ENCODE measurements around the gene ASPHD2. TPM values are rescaled to one million over a fixed set of nuclear protein-coding genes. Genes with fewer than 3 reads are reported as not detected.

The ASPHD2 gene, protein sequence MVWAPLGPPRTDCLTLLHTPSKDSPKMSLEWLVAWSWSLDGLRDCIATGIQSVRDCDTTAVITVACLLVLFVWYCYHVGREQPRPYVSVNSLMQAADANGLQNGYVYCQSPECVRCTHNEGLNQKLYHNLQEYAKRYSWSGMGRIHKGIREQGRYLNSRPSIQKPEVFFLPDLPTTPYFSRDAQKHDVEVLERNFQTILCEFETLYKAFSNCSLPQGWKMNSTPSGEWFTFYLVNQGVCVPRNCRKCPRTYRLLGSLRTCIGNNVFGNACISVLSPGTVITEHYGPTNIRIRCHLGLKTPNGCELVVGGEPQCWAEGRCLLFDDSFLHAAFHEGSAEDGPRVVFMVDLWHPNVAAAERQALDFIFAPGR
- total RNA-seq, result 1 to 10 TPM in 1 of 3 donors, under 1 TPM in 2; 0.59 to 1.3 (median 0.64) TPM

GRCh38 chr22:26428515-26429457 lies at the start of gene ASPHD2:
TSS of gene ASPHD2 (plus strand) at chr22:26429260. CDS start at chr22:26433616, 4,356 bp downstream.
- no peaks in the 10 kb centered on the region for H3K4me1 ChIP-seq
- H3K27me3 ChIP-seq, result no peaks in the 10 kb centered on the region
- peaks cover 0 to under 1% of the 10 kb centered on the region in 2 donors for H3K9me3 ChIP-seq
- TF ChIP-seq POLR2A (IDR thresholded peaks at IDR 0.05), result no peak
- no peak for TF ChIP-seq POLR2AphosphoS5 (IDR thresholded peaks at IDR 0.05)
- no peak for TF ChIP-seq CTCF (IDR thresholded peaks at IDR 0.05)
- intact Hi-C loops (cut with DNase I; ENCODE audit: low total_unique reads), result no loop called here
- H3K4me3 ChIP-seq, result peak within 1 kb of the TSS; percentile 48 to 84 (median 58)
- H3K27ac ChIP-seq, result peak within 1 kb of the TSS; percentile 40 to 57
- H3K36me3 ChIP-seq, result no peaks in the 10 kb centered on the region
- peak in 1 of 2 donors; percentile 26 for DNase-seq (ENCODE audit: low spot score in 2 of 2)

DNA sequence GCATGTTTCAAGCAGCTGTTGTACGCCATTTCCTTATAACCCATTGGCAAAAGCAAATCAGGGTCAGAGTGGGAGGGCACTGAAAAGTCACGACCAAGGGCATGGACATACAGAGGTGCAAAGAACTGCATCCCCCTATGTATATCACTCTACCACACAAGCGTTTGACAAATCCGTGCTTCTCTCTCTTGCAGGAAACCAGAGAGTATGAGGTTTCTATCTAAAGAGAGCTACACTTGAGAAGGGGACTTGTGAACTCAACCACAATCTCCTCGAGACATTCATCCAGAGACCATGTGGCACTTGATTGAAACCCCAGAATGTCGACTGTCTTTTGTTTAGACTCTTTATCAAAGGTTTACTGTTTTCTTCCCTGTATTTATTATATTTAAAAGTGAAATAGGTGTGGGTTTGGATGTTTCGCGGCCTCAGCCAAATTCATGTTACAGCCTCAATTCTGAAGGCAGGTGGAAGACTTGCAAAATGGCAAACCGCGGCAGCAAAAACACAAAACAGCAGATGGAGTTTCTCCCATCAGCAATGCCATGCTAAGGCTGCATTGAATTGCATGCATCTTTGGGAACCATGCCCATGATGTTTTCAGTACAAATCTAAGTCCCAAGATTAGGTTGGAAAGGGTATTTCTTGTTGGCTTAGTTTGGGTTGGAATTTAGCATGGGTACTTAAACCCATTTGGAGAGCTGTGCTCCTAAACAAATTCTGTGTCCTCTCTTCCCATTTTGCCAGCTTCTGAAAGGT lies 48.8 kb upstream of the ASPHD2 start:
- Histone ChIP-seq H3K9me3 (no peaks in the 10 kb centered on the region), H3K27ac (no peak overlapping the region), H3K4me3 (no peak overlapping the region), H3K36me3 (no peaks in the 10 kb centered on the region), H3K4me1 (no peaks in the 10 kb centered on the region), H3K27me3 (peaks cover under 1 to 19% of the 10 kb centered on the region in 2 donors)
- intact Hi-C loops (cut with DNase I; ENCODE audit: low total_unique reads), result no loop called here
- no peak for DNase-seq (ENCODE audit: low spot score in 2 of 2)
- TF ChIP-seq POLR2A (IDR thresholded peaks at IDR 0.05), result no peak
- no peak for TF ChIP-seq CTCF (IDR thresholded peaks at IDR 0.05)
- TF ChIP-seq POLR2AphosphoS5 (IDR thresholded peaks at IDR 0.05), result no peak

- H3K27me3 ChIP-seq, result peaks cover 0 to 17% of the 10 kb centered on the region in 2 donors
Measured at GRCh38 chr22:26382782-26383181, 46.3 kb upstream of the ASPHD2 start.

GRCh38 chr22:26383968-26384556 lies 45.0 kb upstream of the ASPHD2 start:
- Histone ChIP-seq H3K27me3 (peaks cover 0 to 22% of the 10 kb centered on the region in 2 donors), H3K4me3 (no peak overlapping the region), H3K9me3 (no peaks in the 10 kb centered on the region), H3K27ac (no peak overlapping the region), H3K36me3 (no peaks in the 10 kb centered on the region), H3K4me1 (no peaks in the 10 kb centered on the region)
- TF ChIP-seq CTCF (IDR thresholded peaks at IDR 0.05) (no peak), POLR2A (IDR thresholded peaks at IDR 0.05) (no peak), POLR2AphosphoS5 (IDR thresholded peaks at IDR 0.05) (no peak)
- intact Hi-C loops (cut with DNase I; ENCODE audit: low total_unique reads), result loop anchor here (1.0 kb wide), 1 partner anchor 22 kb away; no protein-coding TSS in a partner anchor
- no peak for DNase-seq (ENCODE audit: low spot score in 2 of 2)

More at GRCh38 chr22:26382782-26383181, 46.3 kb upstream of the ASPHD2 start:
- Histone ChIP-seq H3K4me3 (no peak overlapping the region), H3K36me3 (no peaks in the 10 kb centered on the region), H3K27ac (no peak overlapping the region), H3K4me1 (no peaks in the 10 kb centered on the region), H3K9me3 (no peaks in the 10 kb centered on the region)
- intact Hi-C loops (cut with DNase I; ENCODE audit: low total_unique reads), result no loop called here
- DNase-seq (ENCODE audit: low spot score in 2 of 2), result no peak
- TF ChIP-seq POLR2AphosphoS5 (IDR thresholded peaks at IDR 0.05) (no peak), CTCF (IDR thresholded peaks at IDR 0.05) (no peak), POLR2A (IDR thresholded peaks at IDR 0.05) (no peak)
